Sigmoid colon (tissue), 7 donors: ENCODE measurements around the gene SERHL2. TPM values are rescaled to one million over a fixed set of nuclear protein-coding genes. Genes with fewer than 3 reads are reported as not detected.
"Not testable (repeated sequence)": the region's sequence is repeated elsewhere in the genome, so short reads cannot be mapped to it uniquely, and the experiment has no call there.

Source experiments
- DNase-seq: peaks from one replicate; pipeline ENCODE4 v3.0.0-alpha.2; 2019
- H3K27ac ChIP-seq, 4 donors: fragments of 200-600 bp; sonication (generic); one replicate each; pipeline ENCODE4 v1.5.1; 2016 to 2019; ENCODE audit warnings: mild to moderate bottlenecking in 1 of 4
- H3K27me3 ChIP-seq, 3 donors: fragments of 200-600 bp; sonication (generic); one replicate each; pipeline ENCODE4 v1.5.1; 2019; ENCODE audit warnings: mild to moderate bottlenecking in 1 of 3
- H3K36me3 ChIP-seq, 4 donors: fragments of 200-600 bp; sonication (generic); one replicate each; pipeline ENCODE4 v1.5.1; 2016 to 2019
- H3K4me1 ChIP-seq, 4 donors: fragments of 200-600 bp; sonication (generic); one replicate each; pipeline ENCODE4 v1.5.1; 2017 to 2019
- H3K4me3 ChIP-seq, 4 donors: fragments of 200-600 bp; sonication (generic); one replicate each; pipeline ENCODE4 v1.5.1; 2017 to 2019; ENCODE audit warnings: mild to moderate bottlenecking in 2 of 4, moderate library complexity in 1 of 4
- H3K9me3 ChIP-seq, 4 donors: fragments of 200-600 bp in 3 of 4; sonication (generic) in 3 of 4; one replicate each; pipeline versions ENCODE4 v1.5.1 to v1.6.1; 2013 to 2019
- CTCF ChIP-seq, 4 experiments: fragments of 450-650 bp in 3 of 4; fragments of 200-600 bp in 1 of 4; IDR thresholded peaks; one replicate each; pipeline ENCODE4 v1.5.1; 2016 to 2019; ENCODE audit warnings: antibody characterized with exemption in 4 of 4, mild to moderate bottlenecking in 3 of 4, moderate library complexity in 2 of 4
- EP300 ChIP-seq, 4 donors: sonication (generic); formaldehyde crosslinking; IDR thresholded peaks; one replicate each; pipeline ENCODE4 v1.6.1; 2017; ENCODE audit warnings: antibody characterized with exemption in 4 of 4
- POLR2A ChIP-seq, 2 donors: fragments of 450-650 bp; IDR thresholded peaks; one replicate each; pipeline ENCODE4 v1.6.1; 2016; ENCODE audit warnings: antibody characterized with exemption in 2 of 2, mild to moderate bottlenecking in 2 of 2, moderate library complexity in 2 of 2
- POLR2AphosphoS5 ChIP-seq, 4 donors: sonication (generic); formaldehyde crosslinking; IDR thresholded peaks; one replicate each; pipeline ENCODE4 v1.6.1; 2017; ENCODE audit warnings: antibody characterized with exemption in 4 of 4
- WGBS, 2 donors: extraction: QIAGEN DNeasy Blood & Tissue Kit; methylation state at CpG; one replicate each; pipeline ENCODE4 v1.1.7; 2013; 5-methylcytosine and 5-hydroxymethylcytosine counted together
- intact Hi-C: fragments of 100-400 bp; cut with DNase I; formaldehyde crosslinking; loops from one replicate; pipeline ENCODE4 v1.15.1; 2023
- polyA plus RNA-seq, 3 donors: library from polyadenylated mRNA; stranded (reverse); fragments of 200-250 nt; gene quantifications; one replicate each; pipeline ENCODE4 v1.2.3, GENCODE V29; 2013
- total RNA-seq, 4 donors: library from RNA; depleted of rRNA; stranded (reverse); fragments of >200 nt; gene quantifications; one replicate each; pipeline ENCODE4 v1.1.0, GENCODE V29; 2016
- donor health status: healthy with polysubstance abuse.
- donor health status: Bipolar disorder and iron deficiency.
- donor health status: healthy.

Gene SERHL2
- total and polyA plus RNA-seq, 7 donors: 0.92 to 6.1 (median 2.8) TPM

GRCh38 chr22:42564699-42565098 is 10.9 kb downstream of the SERHL2 start:
- H3K27ac ChIP-seq: no peak overlapping the region
- H3K9me3 ChIP-seq: no peaks in the 10 kb centered on the region
- no peaks in the 10 kb centered on the region for H3K27me3 ChIP-seq
- H3K4me3 ChIP-seq: no peak overlapping the region
- DNase-seq: no peak
- TF ChIP-seq CTCF (IDR thresholded peaks at IDR 0.05) (no peak), POLR2A (IDR thresholded peaks at IDR 0.05) (no peak)
- no peaks in the 10 kb centered on the region for H3K4me1 ChIP-seq
- 97 to 98% methylated on average over 17 of the region's 17 CpGs for WGBS, 2 donors
- H3K36me3 ChIP-seq: peaks cover 0 to 3% (median 0%) of the 10 kb centered on the region in 4 donors
- intact Hi-C loops: no loop called here

DNA sequence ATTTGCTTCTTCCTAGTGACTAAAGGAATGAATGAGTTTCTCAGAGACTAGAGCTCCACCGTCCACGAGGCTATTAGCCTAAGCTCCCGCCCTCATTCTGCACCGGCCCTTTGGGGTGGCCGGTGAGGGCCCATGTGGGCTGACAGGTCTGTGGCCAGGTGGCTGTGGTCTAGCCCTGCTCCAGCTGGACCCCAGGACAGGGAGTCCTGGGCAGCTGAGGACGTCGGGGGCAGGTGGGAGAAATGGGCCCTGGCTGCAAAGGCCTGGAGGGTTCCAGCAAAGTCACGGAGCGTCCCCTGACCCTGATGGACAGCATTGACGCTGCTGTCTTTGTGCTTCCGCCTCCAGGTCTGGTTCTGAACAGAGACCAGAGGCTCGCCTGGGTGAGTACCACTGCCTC is 12.2 kb downstream of the SERHL2 start:
- H3K9me3 ChIP-seq: no peaks in the 10 kb centered on the region
- H3K36me3 ChIP-seq: peaks cover 0 to 9% (median 0%) of the 10 kb centered on the region in 4 donors
- H3K4me1 ChIP-seq: no peaks in the 10 kb centered on the region
- no peak overlapping the region for H3K4me3 ChIP-seq
- H3K27me3 ChIP-seq: no peaks in the 10 kb centered on the region
- TF ChIP-seq POLR2AphosphoS5 (IDR thresholded peaks at IDR 0.05): no peak
- no peak for TF ChIP-seq CTCF (IDR thresholded peaks at IDR 0.05)
- no peak for TF ChIP-seq POLR2A (IDR thresholded peaks at IDR 0.05)
- TF ChIP-seq EP300 (IDR thresholded peaks at IDR 0.05): no peak
- 95% methylated on average over 12 of the region's 12 CpGs for WGBS, 2 donors
- DNase-seq: no peak
- H3K27ac ChIP-seq: no peak overlapping the region
- intact Hi-C loops: no loop called here

DNA sequence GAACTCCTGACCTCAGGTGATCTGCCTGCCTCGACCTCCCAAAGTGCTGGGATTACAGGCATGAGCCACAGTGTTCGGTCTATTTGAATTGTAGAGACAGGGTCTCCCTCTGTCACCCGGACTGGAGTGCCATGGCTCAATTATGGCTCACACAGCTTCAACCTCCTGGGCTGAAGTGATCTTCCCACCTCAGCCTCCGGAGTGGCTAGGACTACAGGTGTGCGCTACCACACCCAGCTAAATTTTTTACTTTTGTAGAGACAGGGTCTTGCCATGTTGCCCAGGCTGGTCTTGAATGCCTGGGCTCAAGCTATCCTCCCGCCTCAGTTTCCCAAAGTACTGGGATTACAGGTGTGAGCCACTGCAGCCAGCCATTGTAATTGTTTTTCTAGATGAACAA is 14.2 kb downstream of the SERHL2 start:
- 80 to 89% methylated on average over 5 to 6 of the region's 6 CpGs for WGBS, 2 donors
- H3K4me1 ChIP-seq, intact Hi-C loops, H3K4me3 ChIP-seq, DNase-seq, H3K9me3 ChIP-seq, H3K27ac ChIP-seq, H3K27me3 ChIP-seq: not testable (repeated sequence)
- H3K36me3 ChIP-seq: peaks cover 0 to 27% (median 0%) of the 10 kb centered on the region in 4 donors

DNA sequence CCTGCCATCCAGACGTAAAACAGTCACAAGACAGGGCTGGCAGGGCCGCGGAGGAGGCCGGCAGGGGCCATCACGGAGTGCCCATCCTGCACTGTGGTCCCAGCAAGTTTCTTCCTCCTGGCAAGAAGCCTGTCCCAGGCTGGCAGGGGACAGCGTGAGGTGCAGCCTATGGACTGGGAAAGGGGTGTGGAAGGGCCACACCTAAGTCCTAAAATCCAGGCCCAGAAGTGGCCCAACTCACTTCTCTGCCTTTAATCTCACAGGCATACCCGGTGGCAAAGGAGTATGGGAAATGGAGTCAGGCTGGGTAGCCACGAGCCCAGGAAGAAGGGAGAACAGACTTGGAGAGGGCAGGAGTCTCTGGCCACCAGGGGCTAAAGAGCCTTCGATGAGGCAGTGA is 16.8 kb downstream of the SERHL2 start:
- peaks cover 0 to 40% (median 0%) of the 10 kb centered on the region in 4 donors for H3K36me3 ChIP-seq
- H3K27ac ChIP-seq, H3K4me1 ChIP-seq, H3K27me3 ChIP-seq, DNase-seq, H3K9me3 ChIP-seq, intact Hi-C loops, H3K4me3 ChIP-seq: not testable (repeated sequence)
- WGBS, 2 donors: 48 to 77% methylated on average over 9 of the region's 9 CpGs

- peaks cover 0 to 45% (median 0%) of the 10 kb centered on the region in 4 donors for H3K36me3 ChIP-seq
- 90 to 95% methylated on average over 12 of the region's 12 CpGs for WGBS, 2 donors
- H3K4me1 ChIP-seq, H3K27ac ChIP-seq, H3K4me3 ChIP-seq, H3K27me3 ChIP-seq, DNase-seq, H3K9me3 ChIP-seq, intact Hi-C loops: not testable (repeated sequence)
Measured at GRCh38 chr22:42571068-42571467, 17.3 kb downstream of the SERHL2 start.

- H3K9me3 ChIP-seq, intact Hi-C loops, H3K27ac ChIP-seq, H3K27me3 ChIP-seq, H3K4me1 ChIP-seq, H3K4me3 ChIP-seq, DNase-seq: not testable (repeated sequence)
- H3K36me3 ChIP-seq: peaks cover 0 to 69% (median 9%) of the 10 kb centered on the region in 4 donors
- 94 to 100% methylated on average over 1 of the region's 1 CpG for WGBS, 2 donors
Measured at GRCh38 chr22:42574046-42574445, 20.3 kb downstream of the SERHL2 start.

DNA sequence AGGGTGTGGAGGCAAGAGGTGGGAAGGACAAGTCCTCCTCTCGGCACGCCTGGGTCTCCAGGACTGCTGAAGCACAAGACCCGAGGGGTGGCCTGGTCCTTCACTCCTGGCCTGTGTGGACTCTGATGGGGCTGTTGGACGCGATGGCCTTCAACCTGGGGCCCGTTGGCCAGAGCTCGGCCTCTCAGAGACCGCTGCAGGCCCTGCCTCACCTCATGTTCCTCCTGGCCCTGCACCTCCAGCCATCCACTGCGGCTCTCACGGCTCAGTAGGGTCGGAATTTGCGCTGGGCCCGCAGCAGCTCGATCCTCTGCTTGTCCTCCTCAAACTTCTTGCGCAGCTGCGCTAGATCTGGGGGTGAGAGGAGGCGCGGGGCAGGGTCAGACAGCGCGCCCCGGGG is 20.7 kb downstream of the SERHL2 start:
- H3K9me3 ChIP-seq, DNase-seq, H3K27ac ChIP-seq, H3K4me1 ChIP-seq, H3K27me3 ChIP-seq, intact Hi-C loops, H3K4me3 ChIP-seq: not testable (repeated sequence)
- WGBS, 2 donors: 94 to 96% methylated on average over 16 to 17 of the region's 21 CpGs
- H3K36me3 ChIP-seq: peaks cover 0 to 69% (median 9%) of the 10 kb centered on the region in 4 donors

DNA sequence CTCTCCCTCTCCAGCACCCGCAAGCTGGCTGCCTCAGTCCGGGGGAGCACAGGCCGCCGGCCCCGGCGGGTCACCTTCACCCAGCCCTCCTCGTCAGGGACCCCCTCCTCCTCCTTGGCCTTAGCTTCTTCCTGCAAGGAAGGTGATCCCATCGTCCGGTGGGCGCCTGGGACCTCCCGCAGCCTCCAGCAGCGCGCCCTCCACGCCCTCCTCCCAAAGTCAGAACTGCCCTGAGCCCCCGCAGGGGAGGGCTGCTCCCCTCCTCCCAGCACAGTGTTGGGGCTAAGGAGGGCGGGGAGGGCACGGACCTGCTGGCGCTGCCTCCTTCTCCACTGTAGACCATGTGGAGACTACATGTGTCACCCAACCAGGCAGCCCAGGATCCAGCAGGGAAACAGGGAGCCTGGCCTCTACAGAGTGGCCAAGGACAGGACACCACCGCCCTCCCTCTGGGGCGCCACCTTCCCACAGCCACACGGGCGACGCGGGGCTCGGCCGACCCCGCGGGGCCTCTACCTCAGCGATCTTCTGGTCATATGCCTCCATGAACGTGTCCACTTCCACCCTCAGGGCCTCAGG is 22.3 kb downstream of the SERHL2 start:
- H3K36me3 ChIP-seq: peaks cover 0 to 68% (median 9%) of the 10 kb centered on the region in 4 donors
- WGBS, 2 donors: 93 to 96% methylated on average over 30 of the region's 30 CpGs

GRCh38 chr22:42577141-42577540 is 23.4 kb downstream of the SERHL2 start:
- 94 to 95% methylated on average over 8 to 9 of the region's 9 CpGs for WGBS, 2 donors

More for the DNA sequence above, 22.3 kb downstream of the SERHL2 start:
- H3K9me3 ChIP-seq, H3K4me1 ChIP-seq, H3K4me3 ChIP-seq, H3K27ac ChIP-seq, intact Hi-C loops, H3K27me3 ChIP-seq, DNase-seq: not testable (repeated sequence)

More at GRCh38 chr22:42577141-42577540, 23.4 kb downstream of the SERHL2 start:
- DNase-seq, H3K9me3 ChIP-seq, H3K4me3 ChIP-seq, H3K27me3 ChIP-seq, H3K27ac ChIP-seq, intact Hi-C loops, H3K4me1 ChIP-seq: not testable (repeated sequence)
- H3K36me3 ChIP-seq: peaks cover 0 to 58% (median 9%) of the 10 kb centered on the region in 4 donors
